GM10266 (cell line): ENCODE data around the gene PARP12.

Experiments
- DNase-seq: peaks from one replicate; pipeline ENCODE4 v3.0.0; 2012; ENCODE audit errors: extremely low spot score
- TF ChIP-seq, protein P1 (sequence below): IDR thresholded peaks from 2 replicates; pipeline ENCODE4 v1.5.1; 2012; ENCODE audit warnings: mild to moderate bottlenecking, low read depth; ENCODE audit not compliant: control insufficient read depth, insufficient read depth; ENCODE audit errors: missing control alignments

The PARP12 gene

GRCh38 chr7:140053812-140054539, 8.8 kb downstream of the PARP12 start:
- peak; percentile 64 for DNase-seq
- TF ChIP-seq, protein P1, sequence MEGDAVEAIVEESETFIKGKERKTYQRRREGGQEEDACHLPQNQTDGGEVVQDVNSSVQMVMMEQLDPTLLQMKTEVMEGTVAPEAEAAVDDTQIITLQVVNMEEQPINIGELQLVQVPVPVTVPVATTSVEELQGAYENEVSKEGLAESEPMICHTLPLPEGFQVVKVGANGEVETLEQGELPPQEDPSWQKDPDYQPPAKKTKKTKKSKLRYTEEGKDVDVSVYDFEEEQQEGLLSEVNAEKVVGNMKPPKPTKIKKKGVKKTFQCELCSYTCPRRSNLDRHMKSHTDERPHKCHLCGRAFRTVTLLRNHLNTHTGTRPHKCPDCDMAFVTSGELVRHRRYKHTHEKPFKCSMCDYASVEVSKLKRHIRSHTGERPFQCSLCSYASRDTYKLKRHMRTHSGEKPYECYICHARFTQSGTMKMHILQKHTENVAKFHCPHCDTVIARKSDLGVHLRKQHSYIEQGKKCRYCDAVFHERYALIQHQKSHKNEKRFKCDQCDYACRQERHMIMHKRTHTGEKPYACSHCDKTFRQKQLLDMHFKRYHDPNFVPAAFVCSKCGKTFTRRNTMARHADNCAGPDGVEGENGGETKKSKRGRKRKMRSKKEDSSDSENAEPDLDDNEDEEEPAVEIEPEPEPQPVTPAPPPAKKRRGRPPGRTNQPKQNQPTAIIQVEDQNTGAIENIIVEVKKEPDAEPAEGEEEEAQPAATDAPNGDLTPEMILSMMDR = no peak

DNA sequence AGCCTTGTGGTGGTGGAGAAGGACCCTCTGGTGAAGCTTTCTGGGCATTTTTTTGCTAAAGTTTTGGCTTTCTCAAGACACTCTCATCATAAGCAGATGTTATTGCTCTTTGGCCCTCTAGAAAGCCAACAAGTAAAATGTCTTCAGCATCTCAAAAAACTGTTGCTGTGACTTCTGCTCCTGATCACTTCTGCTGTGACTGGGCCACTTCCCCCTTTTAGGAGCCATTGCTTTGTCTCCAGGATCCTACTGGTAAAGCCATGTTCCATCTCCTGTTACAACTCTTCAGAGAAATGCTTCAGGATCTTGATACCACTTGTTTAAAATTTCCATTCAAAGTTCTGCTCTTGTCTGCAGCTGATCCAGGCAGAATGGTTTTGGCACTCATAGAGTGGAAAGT, 10.9 kb downstream of the PARP12 start:
- DNase-seq = no peak
- TF ChIP-seq, protein P1 = no peak

DNA sequence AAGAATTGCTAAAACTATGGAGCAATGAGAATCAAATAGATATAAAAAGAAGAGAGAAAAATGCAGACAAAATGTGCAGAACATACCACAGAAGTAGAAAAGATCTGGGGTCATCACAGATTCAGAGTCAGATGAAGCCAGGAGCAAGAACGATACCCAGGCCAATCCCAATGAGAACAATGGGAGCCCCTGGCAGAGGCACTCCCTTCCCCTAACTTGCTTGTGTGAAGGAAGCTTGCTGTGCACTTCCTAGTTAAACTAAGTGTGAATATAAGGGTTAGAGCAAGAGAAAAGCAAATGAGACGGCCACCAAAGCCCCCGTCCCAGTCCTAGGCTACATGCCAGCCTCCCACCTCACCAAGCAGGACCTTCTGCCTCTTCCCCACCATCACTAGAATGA, 12.7 kb downstream of the PARP12 start:
- TF ChIP-seq, protein P1 = no peak

GRCh38 chr7:140049339-140050024, 13.3 kb downstream of the PARP12 start:
- TF ChIP-seq, protein P1 = no peak
- DNase-seq = no peak

More for the DNA sequence above, 12.7 kb downstream of the PARP12 start:
- no peak for DNase-seq

DNA sequence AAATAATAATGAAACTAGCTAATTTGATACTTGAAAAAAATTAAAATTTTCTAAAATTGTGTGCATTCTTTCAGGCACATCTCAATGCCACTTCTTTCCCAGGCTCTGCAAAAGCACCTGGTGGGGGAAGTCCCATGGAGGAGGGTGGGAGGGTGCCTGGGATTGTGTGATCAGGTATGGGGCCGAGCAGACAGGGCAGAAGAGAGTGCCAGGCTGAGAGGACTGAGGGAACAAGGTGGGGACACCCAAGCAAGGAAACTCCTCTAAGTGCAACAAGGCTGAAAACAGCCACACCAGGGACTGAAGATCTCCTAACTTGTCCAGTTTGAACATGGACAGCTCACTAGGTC, 13.8 kb downstream of the PARP12 start:
- DNase-seq = no peak
- TF ChIP-seq, protein P1 = no peak

DNA sequence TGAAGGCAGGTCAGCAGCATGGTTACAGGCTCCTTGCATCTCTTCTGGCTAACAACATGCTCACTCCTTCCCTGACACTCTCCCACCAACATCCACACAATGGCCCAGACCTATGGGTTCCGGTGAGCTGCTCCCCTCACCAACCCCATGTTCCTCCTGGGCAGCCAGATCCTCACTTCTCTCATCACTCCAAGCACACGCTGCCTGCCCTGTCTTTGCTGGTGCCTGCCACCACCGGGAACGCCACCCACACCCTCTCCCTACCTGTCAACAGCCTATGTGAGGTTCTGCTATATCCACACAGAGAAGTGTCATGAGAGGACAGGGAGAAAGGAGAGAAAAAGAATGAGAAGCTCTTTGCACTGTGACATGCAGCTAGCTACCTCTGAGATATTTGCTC, 14.6 kb downstream of the PARP12 start:
- no peak for DNase-seq
- TF ChIP-seq, protein P1 = no peak

- TF ChIP-seq, protein P1 = no peak
Measured at GRCh38 chr7:140047197-140047596, 15.6 kb downstream of the PARP12 start.

More at GRCh38 chr7:140047197-140047596, 15.6 kb downstream of the PARP12 start:
- no peak for DNase-seq
